Mammary epithelial cell (primary cell): Measurements from ENCODE around the gene ABO.

Experiments
- EZH2 ChIP-seq: IDR thresholded peaks from 2 replicates; pipeline ENCODE4 v1.6.1; 2012; ENCODE audit warnings: low read length, inconsistent platforms, borderline replicate concordance
- TF ChIP-seq, protein P1 (sequence below), 2 donors: IDR thresholded peaks in 1 of 2; conservative IDR thresholded peaks in 1 of 2; 2 replicates each; pipeline ENCODE4 v1.5.1; 2011 to 2012; ENCODE audit warnings: inconsistent platforms in 2 of 2, low read length in 2 of 2, mild to moderate bottlenecking in 2 of 2, control low read depth in 1 of 2, low read depth in 1 of 2; ENCODE audit not compliant: insufficient read depth in 1 of 2; ENCODE audit errors: extremely low read depth in 1 of 2

- no peak for TF ChIP-seq EZH2
- TF ChIP-seq, protein P1, sequence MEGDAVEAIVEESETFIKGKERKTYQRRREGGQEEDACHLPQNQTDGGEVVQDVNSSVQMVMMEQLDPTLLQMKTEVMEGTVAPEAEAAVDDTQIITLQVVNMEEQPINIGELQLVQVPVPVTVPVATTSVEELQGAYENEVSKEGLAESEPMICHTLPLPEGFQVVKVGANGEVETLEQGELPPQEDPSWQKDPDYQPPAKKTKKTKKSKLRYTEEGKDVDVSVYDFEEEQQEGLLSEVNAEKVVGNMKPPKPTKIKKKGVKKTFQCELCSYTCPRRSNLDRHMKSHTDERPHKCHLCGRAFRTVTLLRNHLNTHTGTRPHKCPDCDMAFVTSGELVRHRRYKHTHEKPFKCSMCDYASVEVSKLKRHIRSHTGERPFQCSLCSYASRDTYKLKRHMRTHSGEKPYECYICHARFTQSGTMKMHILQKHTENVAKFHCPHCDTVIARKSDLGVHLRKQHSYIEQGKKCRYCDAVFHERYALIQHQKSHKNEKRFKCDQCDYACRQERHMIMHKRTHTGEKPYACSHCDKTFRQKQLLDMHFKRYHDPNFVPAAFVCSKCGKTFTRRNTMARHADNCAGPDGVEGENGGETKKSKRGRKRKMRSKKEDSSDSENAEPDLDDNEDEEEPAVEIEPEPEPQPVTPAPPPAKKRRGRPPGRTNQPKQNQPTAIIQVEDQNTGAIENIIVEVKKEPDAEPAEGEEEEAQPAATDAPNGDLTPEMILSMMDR (conservative IDR thresholded peaks at IDR 0.05 in 1 of 2, IDR thresholded peaks at IDR 0.05 in 1 of 2; ENCODE audit: extremely low read depth in 1 of 2, insufficient read depth in 1 of 2, low read depth in 1 of 2, low read length in 2 of 2): no peak
These were observed 9.4 kb upstream of the ABO start for GRCh38 chr9:133284362-133284761.
